GM18909 (cell line): ENCODE data around the gene DDX1.
A peak's percentile ranks its signal among the peaks of the same experiment; 100 is the strongest.

Source experiments
- ATAC-seq: cut with Tn5 transposase; IDR thresholded peaks from one replicate; pipeline ENCODE4 v1.9.1; 2021; ENCODE audit warnings: mild to moderate bottlenecking; ENCODE audit not compliant: unreplicated experiment, poor library complexity

DDX1 gene

DNA sequence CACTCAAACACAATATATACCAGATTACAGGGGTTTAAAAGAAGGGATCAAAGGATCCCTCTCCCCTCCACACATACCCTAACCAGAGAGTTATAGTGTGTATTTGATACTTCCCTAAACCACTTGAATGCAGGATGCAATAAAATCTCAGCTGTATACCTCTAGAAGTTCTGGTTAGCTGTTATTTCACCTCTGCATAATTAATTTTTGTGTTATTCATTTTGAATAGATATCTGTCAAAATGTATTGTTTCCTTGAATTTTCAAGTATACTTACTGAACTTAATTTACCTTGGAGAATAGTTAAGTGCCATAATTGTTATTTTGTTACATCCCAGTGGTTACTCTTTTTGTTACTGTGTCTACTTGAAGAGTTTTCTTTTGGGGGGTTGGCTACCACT, 34.5 kb downstream of the DDX1 start:
- ATAC-seq, result no peak

DNA sequence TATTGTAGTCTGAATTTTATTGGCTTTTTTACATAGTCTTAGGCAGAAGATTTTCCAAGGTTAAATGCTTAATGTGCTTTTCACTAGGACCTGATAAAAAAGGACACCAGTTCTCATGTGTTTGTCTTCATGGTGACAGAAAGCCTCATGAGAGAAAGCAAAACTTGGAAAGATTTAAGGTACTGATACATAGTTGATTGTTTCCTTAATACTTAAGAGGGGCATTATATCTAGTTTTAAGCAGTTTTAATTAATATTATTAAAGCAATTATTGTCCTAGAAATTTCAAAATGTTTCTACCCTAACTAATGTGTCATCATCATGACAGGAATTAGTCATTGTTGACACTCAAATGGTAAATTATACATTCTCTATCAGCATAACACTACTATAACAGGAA, 35.3 kb downstream of the DDX1 start:
- no peak for ATAC-seq

DNA sequence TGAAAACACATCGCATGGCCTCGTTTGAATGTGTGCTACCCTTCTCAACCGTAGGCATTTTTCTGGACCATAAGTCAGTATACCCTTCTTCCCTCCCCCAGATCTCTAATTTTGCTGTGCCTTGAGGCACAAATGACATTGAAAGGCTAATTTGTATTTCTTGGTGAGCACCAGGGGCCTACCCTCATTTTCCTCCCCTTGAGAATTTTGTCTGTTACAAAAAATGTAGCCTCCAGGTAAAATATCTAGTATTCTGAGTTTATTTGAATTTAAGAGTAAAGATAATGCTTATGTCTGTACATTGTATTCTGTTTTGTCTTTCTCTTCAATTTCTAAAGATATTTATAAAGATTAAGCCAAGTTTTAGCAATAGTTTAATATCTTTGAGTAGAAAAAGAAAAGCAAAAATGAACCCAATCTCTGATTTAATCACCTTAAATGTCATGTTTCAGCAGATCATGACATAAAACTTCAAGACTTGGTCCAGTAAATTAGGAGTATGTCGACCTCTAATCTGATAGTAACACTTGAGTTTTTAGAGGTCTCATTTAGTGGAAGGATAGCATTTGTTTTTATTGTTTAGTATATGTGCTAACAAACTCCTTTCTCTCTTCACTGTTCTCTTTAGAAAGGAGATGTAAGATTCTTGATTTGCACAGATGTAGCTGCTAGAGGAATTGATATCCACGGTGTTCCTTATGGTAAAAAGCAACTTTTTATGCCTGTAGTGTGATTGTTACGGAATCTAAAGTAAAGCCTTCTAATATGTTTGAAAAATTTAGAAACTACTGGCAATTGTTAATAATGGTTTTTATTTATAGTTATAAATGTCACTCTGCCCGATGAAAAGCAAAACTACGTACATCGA, 36.4 kb downstream of the DDX1 start:
- ATAC-seq, result no peak

DNA sequence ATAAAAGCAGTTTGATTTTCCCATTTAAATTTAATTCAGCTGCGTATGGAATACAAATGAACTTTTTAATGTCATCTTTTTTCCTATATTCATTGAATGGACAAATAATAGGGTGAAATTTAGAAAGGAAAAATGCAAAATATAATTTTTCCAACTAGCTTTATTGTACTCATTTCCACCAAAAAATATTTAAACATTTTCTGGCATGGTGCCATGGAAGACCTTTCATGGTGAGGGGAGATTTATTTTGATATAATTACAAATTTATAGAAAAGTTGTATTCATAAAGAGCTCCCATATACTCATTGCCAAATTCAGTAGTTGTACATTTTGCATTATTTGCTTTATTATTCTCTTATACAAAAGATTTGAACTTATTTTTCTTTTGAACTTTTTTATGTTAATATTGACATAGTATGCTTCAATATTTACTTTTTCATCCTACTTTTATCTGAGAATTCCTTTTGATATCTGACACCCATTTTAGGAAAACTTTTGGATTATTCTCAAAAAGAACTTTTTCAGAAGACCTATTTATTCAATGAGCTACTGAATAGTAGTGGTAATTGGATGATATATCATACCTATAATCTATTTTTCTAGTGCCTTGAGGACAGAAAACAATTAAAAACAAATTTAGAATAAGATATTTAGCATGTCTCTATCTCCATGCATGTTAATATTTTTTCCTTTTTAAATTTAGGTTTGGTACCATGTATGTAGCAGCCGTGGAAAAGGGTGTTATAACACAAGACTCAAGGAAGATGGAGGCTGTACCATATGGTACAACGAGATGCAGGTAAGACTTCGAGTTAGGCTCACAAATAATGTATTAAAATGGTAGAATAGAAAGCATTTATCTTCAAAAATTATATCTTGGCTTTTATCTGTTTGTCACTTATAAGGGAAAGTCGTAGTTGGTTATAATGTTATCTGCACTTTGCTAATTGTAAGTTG, 37.5 kb downstream of the DDX1 start:
- ATAC-seq, result no peak

DNA sequence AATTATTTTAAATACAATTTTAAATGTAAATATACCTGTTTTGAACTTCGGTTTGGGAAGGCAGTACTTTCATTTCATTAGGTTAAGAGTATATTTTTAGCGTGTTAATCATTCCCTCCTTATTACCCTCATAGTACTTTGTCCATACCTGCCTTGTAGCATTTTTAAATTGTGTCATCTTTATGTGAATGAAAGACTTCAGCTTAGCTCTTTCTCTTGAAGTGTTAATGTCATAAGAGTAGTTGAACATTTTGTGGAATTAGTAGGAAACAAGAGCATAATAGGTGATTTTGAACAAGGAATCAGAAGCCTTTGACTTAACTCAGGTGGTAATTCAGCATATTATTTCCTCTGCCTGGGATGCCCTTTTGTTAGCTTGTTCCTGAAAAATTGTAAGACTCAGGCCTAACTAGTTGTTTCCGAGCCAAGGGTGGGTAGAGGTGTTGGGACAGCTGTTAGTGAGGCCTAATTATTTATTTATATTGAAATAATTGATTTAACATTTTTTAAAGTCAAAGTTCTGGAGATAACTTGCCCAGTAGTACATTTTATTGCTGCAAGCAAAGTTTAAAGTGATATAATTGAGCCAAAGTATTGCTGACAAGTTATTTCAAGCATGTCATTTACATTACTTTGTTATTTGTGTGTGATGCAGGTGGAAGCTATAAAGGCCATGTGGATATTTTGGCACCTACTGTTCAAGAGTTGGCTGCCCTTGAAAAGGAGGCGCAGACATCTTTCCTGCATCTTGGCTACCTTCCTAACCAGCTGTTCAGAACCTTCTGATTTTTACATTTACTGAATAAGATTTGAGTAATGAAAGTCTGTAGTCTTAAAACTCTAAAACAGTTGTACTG, 38.7 kb downstream of the DDX1 start:
- no peak for ATAC-seq

DNA sequence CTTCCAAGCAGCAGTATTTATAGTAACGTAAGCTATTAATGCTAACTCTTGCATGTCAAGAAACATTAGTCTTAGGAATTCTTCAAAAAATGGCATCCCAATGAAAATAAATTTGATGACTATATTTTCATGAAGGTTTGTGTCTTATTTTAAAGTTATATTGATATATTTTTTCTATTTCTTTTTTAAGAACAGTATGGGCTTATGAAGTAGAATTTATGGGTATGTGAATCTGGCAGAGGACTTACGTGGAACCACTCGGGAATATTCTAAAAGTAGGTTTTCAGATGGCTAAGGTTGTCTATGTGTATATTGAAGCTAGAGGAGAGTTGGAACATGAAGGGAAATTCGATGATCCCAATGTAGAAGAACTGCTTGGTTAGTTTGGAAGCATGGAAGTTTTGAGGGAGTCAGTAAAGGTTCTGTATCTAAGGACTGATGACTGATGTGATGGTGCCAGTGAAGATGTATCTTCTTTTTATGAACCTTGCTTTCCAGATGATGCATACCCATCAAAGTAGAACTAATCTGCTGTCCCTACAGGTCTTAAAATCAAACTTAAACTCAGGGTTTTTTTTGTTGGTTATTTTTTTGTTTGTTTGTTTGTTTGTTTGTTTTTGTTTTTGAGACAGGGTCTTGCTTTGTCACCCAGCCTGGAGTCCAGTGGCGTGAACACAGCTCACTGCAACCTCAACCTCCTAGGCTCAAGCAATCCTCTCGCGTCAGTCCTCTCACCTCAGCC, 39.5 kb downstream of the DDX1 start:
- no peak for ATAC-seq

DNA sequence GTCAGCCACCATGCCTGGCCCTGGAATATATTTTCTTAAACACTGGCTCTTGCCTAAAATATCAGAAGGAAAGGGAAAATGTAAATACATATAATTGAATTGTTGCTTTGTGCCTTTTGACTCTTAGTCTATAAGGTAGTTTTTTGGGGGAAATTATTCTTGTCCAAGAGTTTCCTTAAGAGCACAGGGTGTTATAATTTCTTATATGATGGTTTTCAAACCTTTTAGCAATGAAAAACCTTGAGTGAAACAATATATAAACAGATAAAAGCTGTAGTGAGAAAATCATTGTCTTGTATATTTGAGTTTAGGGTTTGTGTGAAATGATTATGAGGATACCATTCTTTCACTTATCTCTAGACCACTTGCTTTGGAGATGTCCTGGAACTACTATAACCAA, 40.2 kb downstream of the DDX1 start:
- no peak for ATAC-seq

DNA sequence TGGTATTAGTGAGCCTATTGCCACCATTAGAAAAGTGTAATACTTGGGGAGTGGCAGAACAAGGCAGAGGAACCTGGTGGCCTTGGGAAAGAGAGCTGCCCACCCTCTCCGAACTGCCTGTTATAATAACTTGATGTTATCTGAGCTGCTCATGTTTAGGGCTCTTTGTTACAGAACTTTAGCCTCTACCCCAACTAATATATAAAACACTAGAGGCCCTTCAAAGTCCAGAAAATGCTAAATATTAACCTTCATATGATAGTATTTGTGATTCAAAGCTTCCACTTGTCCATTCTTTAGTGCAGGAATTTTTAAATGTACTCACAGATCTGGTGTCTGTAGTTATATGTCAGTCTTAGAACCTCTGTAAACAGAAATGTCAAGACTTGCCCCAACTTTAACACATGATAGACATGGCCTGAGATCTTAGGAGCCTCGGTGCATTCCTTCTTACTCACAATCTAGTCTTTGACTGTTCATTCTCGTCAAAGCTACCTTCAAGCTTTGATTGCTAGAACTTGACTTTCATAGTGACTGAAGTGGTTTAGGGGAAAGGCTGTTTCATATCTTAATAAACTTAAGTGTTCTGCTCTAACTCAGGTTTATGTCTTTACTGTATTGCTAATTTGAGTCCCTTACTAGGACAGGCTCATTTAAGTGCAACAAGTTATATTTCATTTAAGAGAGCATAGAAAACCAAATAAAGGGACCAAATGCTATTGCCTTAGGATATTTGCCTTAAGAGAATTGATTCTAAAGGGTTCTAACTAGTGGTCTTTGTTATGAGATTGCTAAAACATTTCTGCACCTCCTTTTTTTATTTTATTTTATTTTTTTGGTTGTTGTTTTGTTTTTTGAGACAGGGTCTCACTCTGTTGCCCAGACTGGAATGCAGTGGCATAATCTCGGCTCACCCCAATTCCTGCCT, 41.6 kb downstream of the DDX1 start:
- no peak for ATAC-seq

DNA sequence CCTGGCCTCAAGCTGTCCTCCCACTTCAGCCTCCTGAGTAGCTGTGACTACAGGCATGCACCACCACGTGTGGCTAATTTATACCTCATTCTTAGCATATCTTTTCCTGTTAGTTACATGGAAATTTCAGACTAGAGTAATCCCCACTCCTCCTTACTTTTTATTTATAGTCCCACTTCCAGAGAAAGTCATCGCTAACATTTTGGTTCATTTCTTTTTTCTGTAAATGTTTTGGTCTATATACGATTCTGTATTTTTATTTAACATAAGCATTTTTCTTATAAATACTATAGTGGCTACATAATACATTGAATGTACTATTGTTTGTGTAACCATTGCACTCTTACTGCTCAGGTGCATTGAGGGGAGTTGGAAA, 42.3 kb downstream of the DDX1 start:
- no peak for ATAC-seq

DNA sequence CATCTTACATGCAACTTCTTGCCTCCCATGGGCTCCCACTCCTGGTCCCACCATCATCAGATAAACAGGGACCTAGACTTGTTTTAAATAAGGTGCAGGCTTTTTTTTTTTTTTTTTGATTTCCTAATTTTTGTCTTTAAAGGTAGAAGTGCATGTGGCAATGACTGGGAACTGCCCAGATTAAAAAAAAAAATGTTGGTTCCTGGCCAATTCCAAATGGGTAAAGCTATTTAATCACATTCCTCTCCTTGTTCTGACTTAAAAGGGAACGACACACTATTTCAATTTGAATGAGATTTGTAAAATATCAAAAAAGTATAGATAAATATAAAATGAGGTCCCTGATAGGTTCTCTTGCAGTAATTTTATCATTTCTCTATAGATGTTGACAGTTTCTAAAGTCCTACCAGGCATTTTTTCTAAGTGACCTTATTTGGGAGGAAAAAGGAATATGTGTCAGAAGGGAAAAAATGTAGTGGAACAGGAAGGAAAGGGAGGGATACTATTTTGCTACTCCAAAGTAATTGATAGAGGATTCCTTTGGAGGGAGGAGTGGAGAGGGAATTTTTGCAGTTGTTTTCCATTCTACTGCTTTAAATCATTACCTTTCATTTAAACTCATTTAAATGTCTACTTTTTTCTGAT, 43.3 kb downstream of the DDX1 start:
- no peak for ATAC-seq

DNA sequence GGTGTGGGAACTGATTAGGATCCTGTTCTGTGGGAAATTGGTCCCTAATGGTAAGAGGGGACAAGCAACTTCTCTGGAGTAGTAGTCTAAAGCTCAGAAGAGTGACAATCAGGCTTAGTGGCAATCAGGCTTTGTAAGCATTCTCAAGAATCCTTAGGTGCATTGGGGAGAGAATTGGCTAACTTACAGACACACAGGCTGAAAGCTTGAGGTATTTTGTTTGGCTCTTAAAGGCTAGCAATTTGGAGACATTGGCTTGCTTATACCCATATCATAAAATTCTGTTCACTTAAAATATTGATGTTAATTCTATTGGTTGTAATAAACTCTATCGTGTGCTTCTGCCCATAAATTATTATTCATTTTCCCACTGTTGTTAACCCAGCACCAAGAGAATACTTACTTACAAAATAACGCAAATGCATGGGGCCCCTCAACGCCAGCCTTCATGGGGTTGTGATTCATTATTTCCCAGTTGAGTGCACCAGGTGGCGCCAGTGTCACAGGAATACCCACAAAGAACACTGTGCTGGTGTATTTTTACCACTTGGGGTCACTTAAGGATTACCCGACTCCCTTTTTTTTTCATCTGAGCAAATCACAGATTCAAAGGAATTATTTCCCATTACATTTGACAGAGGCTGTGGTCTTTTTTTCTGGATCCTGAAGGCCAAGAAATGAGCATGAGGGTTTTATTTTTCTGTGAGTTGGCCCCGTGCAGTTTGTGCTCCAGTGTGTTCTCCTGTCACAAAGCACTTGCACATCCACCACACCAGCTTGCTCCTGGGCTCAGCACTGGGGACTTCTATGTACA, 45.5 kb downstream of the DDX1 start:
- peak; percentile 96 for ATAC-seq

DNA sequence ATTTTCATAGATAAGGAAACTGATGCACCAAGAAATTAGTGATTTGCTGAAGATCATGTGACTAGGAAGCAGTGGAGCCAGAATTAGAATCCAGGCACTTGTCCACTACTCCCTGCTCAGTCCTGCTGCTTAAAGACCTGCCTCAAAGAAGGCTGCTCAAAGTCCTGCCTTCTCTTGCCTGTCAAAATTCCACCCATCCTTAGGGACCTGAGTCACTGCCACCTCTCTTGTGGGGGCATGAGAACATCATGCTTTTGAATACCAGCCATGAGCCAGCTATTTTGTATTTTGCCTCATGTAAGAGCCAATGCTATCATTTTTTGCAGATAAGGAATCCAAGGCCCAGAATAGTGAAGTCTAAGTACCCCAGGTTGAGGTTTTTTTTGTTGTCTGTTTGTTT, 47.1 kb downstream of the DDX1 start:
- ATAC-seq, result no peak

DNA sequence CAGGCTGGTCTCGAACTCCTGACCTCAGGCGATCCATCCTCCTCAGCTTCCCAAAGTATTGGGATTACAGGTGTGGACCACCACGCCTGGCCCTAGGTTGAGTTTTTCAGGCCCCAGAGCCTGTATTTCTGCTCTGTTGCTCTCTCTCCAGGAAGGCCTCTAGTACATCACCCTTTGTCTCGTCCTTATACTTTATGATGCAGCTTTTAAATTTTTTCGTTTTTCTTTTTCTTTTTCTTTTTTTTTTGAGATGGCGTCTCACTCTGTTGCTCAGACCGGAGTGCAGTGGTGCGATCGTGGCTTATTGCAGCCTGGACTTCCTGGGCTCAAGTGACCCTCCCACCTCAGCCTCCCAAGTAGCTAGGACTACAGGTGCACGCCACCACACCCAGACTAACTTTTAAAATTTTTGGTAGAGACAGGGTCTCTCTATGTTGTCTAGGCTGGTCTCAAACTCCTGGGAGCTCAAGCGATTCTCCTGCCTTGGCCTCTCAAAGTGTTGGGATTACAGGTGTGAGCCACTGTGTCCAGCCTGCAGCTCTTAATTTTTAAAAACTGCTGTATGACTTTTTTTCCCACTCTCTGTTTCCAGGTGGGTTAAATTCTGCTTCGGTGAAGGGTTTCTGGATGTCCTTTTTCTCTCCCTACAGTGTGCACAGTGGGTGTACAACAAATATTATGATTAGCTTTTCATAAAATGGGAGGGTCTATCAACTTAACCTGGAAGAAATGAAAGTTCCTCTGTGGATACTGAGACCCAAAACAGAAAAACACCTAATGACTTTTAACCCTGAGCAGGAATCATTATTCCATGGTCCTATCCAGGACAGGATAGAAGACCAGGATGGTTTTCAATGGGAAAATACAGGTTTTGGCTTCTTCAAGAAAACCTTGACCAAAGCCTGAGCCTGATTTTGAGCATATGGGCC, 47.9 kb downstream of the DDX1 start:
- ATAC-seq, result no peak

DNA sequence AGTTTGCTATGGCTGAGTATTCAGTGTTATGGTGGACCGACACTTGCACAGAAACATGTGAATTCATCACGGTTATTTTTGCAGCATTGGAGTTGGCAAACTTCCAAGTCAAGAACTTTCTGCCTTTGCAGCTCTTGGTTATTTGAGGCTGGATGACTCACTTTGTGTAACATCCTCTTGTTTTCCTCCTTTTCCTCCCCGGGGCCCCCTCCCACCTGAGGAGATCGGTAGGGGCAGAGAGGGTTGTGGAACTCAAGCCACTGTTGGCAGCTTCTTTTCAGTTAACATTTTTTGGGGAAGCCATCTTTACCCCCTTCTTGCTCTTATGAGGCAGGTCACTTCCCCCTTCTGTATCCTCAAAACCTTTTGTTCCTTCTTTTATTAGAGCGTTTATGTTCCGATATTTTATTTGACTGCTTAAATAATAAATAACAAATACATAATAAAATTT, 48.6 kb downstream of the DDX1 start:
- no peak for ATAC-seq

DNA sequence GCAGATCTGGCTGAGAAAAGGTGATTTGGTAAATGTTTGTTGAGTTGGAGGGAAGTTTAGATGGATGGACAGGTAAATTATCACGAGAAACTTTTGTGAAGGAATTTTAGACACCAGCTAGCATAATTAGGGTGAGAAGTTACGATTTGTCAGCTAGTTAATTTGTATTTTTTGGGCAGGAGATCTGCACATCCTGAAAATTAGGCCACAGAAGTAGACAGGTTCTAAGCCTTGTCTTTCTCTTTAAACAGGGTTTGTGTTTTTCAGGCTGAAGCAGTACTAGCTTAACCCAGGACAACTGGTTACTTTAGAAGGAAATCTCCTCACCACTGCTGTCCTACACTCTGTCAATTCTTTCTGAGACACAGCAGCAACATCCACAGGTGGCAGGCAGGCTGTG, 49.1 kb downstream of the DDX1 start:
- ATAC-seq, result no peak

DNA sequence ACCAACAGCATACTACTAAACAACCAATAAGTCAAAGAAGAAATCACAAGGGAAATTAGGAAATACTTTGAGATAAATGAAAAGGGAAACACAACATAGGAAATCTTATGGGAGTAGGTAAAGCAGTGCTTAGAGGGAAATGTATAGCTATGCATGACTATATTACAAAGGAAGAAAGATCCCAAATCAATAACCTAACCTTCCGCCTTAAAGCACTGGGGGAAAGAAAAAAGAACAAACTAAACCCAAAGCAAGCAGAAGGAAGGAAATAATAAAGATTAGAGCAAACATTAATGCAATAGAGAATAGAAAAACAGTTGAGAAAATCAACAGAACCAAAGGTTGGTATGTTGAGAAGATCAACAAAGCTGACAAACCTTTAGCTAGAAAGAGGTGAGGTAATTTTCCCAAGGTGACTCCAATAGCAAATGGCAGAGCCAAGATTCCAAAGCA, 49.9 kb downstream of the DDX1 start:
- ATAC-seq, result no peak
